K562 (cell line): ENCODE measurements around the gene PKD1. TPM values are rescaled to one million over a fixed set of nuclear protein-coding genes. Genes with fewer than 3 reads are reported as not detected.
A peak's percentile ranks its signal among the peaks of the same experiment; 100 is the strongest.

Source experiments
- ATAC-seq: fragments of 200-7000 bp; cut with Tn5 transposase; 3 replicates; pipeline ENCODE4 v1.9.1; 2020; ENCODE audit warnings: moderate library complexity
- BruUV-seq: library from RNA; stranded (reverse); fragments of 400-500 nt; replicated peaks from 2 replicates; lab custom pipeline; 2021; lab: Mats Ljungman, UMichigan
- CTCF ChIA-PET: fragments of 300-600 bp; formaldehyde crosslinking; extraction: SDS; loops from one replicate; lab custom pipeline; 2021; ENCODE audit warnings: low intra/inter-chr PET ratio; lab: Yijun Ruan, JAX
- POLR2A ChIA-PET: fragments of 300-600, 350-650 bp; sonication (Branson Sonifier 250); formaldehyde crosslinking; extraction: SDS; loops from one replicate; lab custom pipeline; 2021; ENCODE audit warnings: antibody characterized with exemption, inconsistent platforms; lab: Yijun Ruan, JAX
- DNase-seq, 4 experiments: peaks; one replicate each; pipeline versions ENCODE4 v3.0.0 to v3.0.0-alpha.2; 2011 to 2018; ENCODE audit warnings: low spot score in 3 of 4, mixed read lengths in 3 of 4; ENCODE audit errors: extremely low read depth in 1 of 4
- FAIRE-seq: peaks from 2 replicates; lab custom pipeline; 2011; peaks lifted over from hg19 to GRCh38; lab: Jason Lieb, UNC
- H2AFZ ChIP-seq: 2 replicates; pipeline ENCODE4 v1.6.0; 2011; ENCODE audit warnings: low read depth, low read length, control low read depth, inconsistent platforms
- H3K27ac ChIP-seq: fragments of 200-600 bp; 3 replicates; pipeline ENCODE4 v1.8.0; 2011; ENCODE audit warnings: low read depth, mild to moderate bottlenecking, control low read depth, inconsistent platforms, low read length, moderate library complexity, mixed read lengths; ENCODE audit errors: extremely low read depth
- H3K27me3 ChIP-seq, 2 experiments: fragments of 300-600 bp in 1 of 2; 2 replicates in 1 of 2; 3 replicates in 1 of 2; pipeline versions ENCODE4 v1.6.0 to v1.8.0; 2011; ENCODE audit warnings: inconsistent platforms in 2 of 2, low read length in 2 of 2, mild to moderate bottlenecking in 1 of 2, mixed read lengths in 1 of 2, moderate library complexity in 1 of 2; ENCODE audit not compliant: control insufficient read depth in 2 of 2, insufficient read depth in 2 of 2
- H3K36me3 ChIP-seq: fragments of 300-600 bp; 3 replicates; pipeline ENCODE4 v1.8.0; 2011; ENCODE audit warnings: mild to moderate bottlenecking, low read length, inconsistent platforms; ENCODE audit not compliant: control insufficient read depth, insufficient read depth
- H3K4me1 ChIP-seq, 2 experiments: fragments of 200-600 bp in 1 of 2; replicated peaks in 1 of 2; 2 replicates in 1 of 2; 3 replicates in 1 of 2; pipeline versions ENCODE4 v1.5.1 to v1.8.0; 2011; ENCODE audit warnings: inconsistent platforms in 2 of 2, low read length in 2 of 2, mild to moderate bottlenecking in 1 of 2, mixed read lengths in 1 of 2, moderate library complexity in 1 of 2; ENCODE audit not compliant: control insufficient read depth in 2 of 2, insufficient read depth in 2 of 2
- H3K4me2 ChIP-seq: 2 replicates; pipeline ENCODE4 v1.6.1; 2011; ENCODE audit warnings: low read length, control low read depth, inconsistent platforms, mixed read lengths; ENCODE audit not compliant: insufficient read depth
- H3K4me3 ChIP-seq: fragments of 200-600 bp; sonication (generic), shearing (Covaris generic); 2 replicates; pipeline ENCODE4 v1.5.1; 2016; ENCODE audit warnings: control low read depth, inconsistent platforms
- H3K79me2 ChIP-seq: fragments of 200-600 bp; 3 replicates; pipeline ENCODE4 v1.8.0; 2011; ENCODE audit warnings: low read length, inconsistent platforms; ENCODE audit not compliant: control insufficient read depth, insufficient read depth
- H3K9ac ChIP-seq, 2 experiments: 2 replicates each; pipeline versions ENCODE4 v1.6.0 to v1.6.1; 2011; ENCODE audit warnings: low read depth in 2 of 2, low read length in 2 of 2, control low read depth in 1 of 2, inconsistent platforms in 1 of 2, mild to moderate bottlenecking in 1 of 2, mixed read lengths in 1 of 2; ENCODE audit not compliant: insufficient read depth in 1 of 2
- H3K9me1 ChIP-seq: one replicate; pipeline ENCODE4 v1.6.0; 2011; ENCODE audit warnings: inconsistent platforms, mild to moderate bottlenecking, low read length, moderate library complexity; ENCODE audit not compliant: control insufficient read depth, insufficient read depth
- H3K9me3 ChIP-seq: replicated peaks from 2 replicates; pipeline ENCODE4 v1.5.1; 2011; ENCODE audit warnings: low read depth, low read length, inconsistent platforms; ENCODE audit not compliant: control insufficient read depth, insufficient read depth
- H4K20me1 ChIP-seq: replicated peaks from 2 replicates; pipeline ENCODE4 v1.6.1; 2011; ENCODE audit warnings: low read length, inconsistent platforms, mixed read lengths; ENCODE audit not compliant: control insufficient read depth, insufficient read depth
- BDP1 ChIP-seq: IDR thresholded peaks from 3 replicates; pipeline ENCODE4 v1.6.1; 2011; ENCODE audit not compliant: insufficient read length, insufficient read depth
- DACH1 ChIP-seq: fragments of 450-650 bp; IDR thresholded peaks from 2 replicates; pipeline ENCODE4 v1.6.1; 2018; ENCODE audit not compliant: partially characterized antibody
- GATAD2A ChIP-seq: fragments of 450-650 bp; IDR thresholded peaks from 2 replicates; pipeline ENCODE4 v1.6.1; 2017
- GATAD2B ChIP-seq: fragments of 450-650 bp; IDR thresholded peaks from 2 replicates; pipeline ENCODE4 v1.6.1; 2017; ENCODE audit warnings: mild to moderate bottlenecking, borderline replicate concordance
- MEIS2 ChIP-seq: fragments of 450-650 bp; IDR thresholded peaks from 2 replicates; pipeline ENCODE4 v1.6.1; 2014; ENCODE audit warnings: mild to moderate bottlenecking; ENCODE audit not compliant: partially characterized antibody
- PPARD ChIP-seq: fragments of 250-450 bp; sonication (Bioruptor Pico); IDR thresholded peaks from 2 replicates; pipeline ENCODE4 v1.8.0; 2022; ENCODE audit warnings: inconsistent platforms, mild to moderate bottlenecking, moderate library complexity
- RBM22 ChIP-seq: fragments of 200-400 bp; formaldehyde crosslinking; IDR thresholded peaks from 2 replicates; pipeline ENCODE4 v1.6.1; 2018; ENCODE audit warnings: low read length, low read depth; ENCODE audit not compliant: poor library complexity, severe bottlenecking
- SMARCC2 ChIP-seq: fragments of 450-650 bp; IDR thresholded peaks from 2 replicates; pipeline ENCODE4 v1.6.1; 2017; ENCODE audit warnings: antibody characterized with exemption, moderate library complexity, mild to moderate bottlenecking, low read depth
- SRSF1 ChIP-seq: fragments of 200-400 bp; formaldehyde crosslinking; IDR thresholded peaks from 2 replicates; pipeline ENCODE4 v1.6.1; 2017; ENCODE audit warnings: mild to moderate bottlenecking, low read depth, low read length, moderate library complexity
- TEAD4 ChIP-seq, 2 experiments: sonication (generic) in 1 of 2; formaldehyde crosslinking in 1 of 2; IDR thresholded peaks; 2 replicates each; pipeline versions ENCODE4 v1.6.1 to v1.8.0; 2012 to 2022; ENCODE audit warnings: borderline replicate concordance in 1 of 2, inconsistent platforms in 1 of 2, low read length in 1 of 2, mild to moderate bottlenecking in 1 of 2, missing genetic modification reagents in 1 of 2
- ZNF174 ChIP-seq: fragments of 250-450 bp; sonication (Bioruptor Pico); IDR thresholded peaks from 2 replicates; pipeline ENCODE4 v1.4.0; 2020; ENCODE audit warnings: mild to moderate bottlenecking
- ZNF175 ChIP-seq: fragments of 200-800 bp; sonication (Bioruptor generic); IDR thresholded peaks from 2 replicates; pipeline ENCODE4 v1.6.1; 2016; ENCODE audit warnings: low read depth, mild to moderate bottlenecking, missing genetic modification characterization, missing compliant biosample characterization
- ZNF316 ChIP-seq: fragments of 450-650 bp; IDR thresholded peaks from 2 replicates; pipeline ENCODE4 v1.6.1; 2016
- ZNF561 ChIP-seq: fragments of 450-650 bp; formaldehyde crosslinking; conservative IDR thresholded peaks from 2 replicates; pipeline ENCODE4 v1.4.0; 2020; ENCODE audit warnings: mild to moderate bottlenecking, moderate library complexity
- ZNF766 ChIP-seq: fragments of 200-800 bp; sonication (Bioruptor generic); conservative IDR thresholded peaks from 2 replicates; pipeline ENCODE4 v1.6.1; 2016; ENCODE audit warnings: missing genetic modification characterization, missing compliant biosample characterization
- ZNF79 ChIP-seq: fragments of 250-450 bp; sonication (Bioruptor Pico); IDR thresholded peaks from 2 replicates; pipeline ENCODE4 v1.4.0; 2020; ENCODE audit warnings: low read depth, mild to moderate bottlenecking, moderate library complexity
- ZNF830 ChIP-seq: fragments of 250-450 bp; sonication (Bioruptor Pico); IDR thresholded peaks from 2 replicates; pipeline ENCODE4 v1.5.0; 2021; ENCODE audit warnings: mild to moderate bottlenecking
- WGBS: fragments of 100-300 bp; shearing (Covaris generic); methylation state at CpG from one replicate; pipeline ENCODE4 v1.1.6; 2016; ENCODE audit warnings: low coverage, mixed read lengths; ENCODE audit not compliant: insufficient coverage; ENCODE audit errors: missing lambda C conversion rate; 5-methylcytosine and 5-hydroxymethylcytosine counted together
- in situ Hi-C: fragments of 300-500 bp; cut with MboI; formaldehyde crosslinking; loops from 4 replicates; pipeline ENCODE4 v1.15.0; 2018; ENCODE audit warnings: inconsistent platforms, mixed read lengths
- intact Hi-C: fragments of 100-400 bp; cut with micrococcal nuclease; formaldehyde crosslinking; loops from 2 replicates; pipeline ENCODE4 v1.14.2; 2022
- polyA plus RNA-seq, 8 experiments: library from polyadenylated mRNA; depleted of rRNA in 4 of 8; stranded (reverse) in 5 of 8; unstranded in 3 of 8; fragments of >200 nt; fragmentation: Nextera tagmentation in 2 of 8; fragmentation: Illumina TruSeq in 1 of 8; extraction: Ambion mirVana in 2 of 8; extraction: Trizol in 1 of 8; gene quantifications; 2 replicates each; pipeline versions ENCODE4 v1.2.1 to v1.2.3, GENCODE V29; 2011 to 2014; ENCODE audit warnings: inconsistent platforms in 1 of 8, missing spikeins in 1 of 8
- total RNA-seq, 7 experiments: library from RNA; depleted of rRNA in 6 of 7; stranded (reverse); fragments of >200 nt in 6 of 7; fragmentation: Illumina TruSeq in 2 of 7; extraction: Trizol in 2 of 7; gene quantifications; 2 replicates each; pipeline versions ENCODE4 v1.2.1 to v1.2.3, GENCODE V29; 2011 to 2021; ENCODE audit warnings: low replicate concordance in 1 of 7
- TF ChIP-seq, protein P1 (sequence below): fragments of 250-450 bp; sonication (Bioruptor Pico); IDR thresholded peaks from 2 replicates; pipeline ENCODE4 v1.5.0; 2021
- TF ChIP-seq, protein P2 (sequence below): fragments of 200-800 bp; sonication (Bioruptor generic); IDR thresholded peaks from 2 replicates; pipeline ENCODE4 v1.6.1; 2017; ENCODE audit warnings: missing genetic modification characterization, missing compliant biosample characterization
- TF ChIP-seq, protein P3 (sequence below): fragments of 450-650 bp; conservative IDR thresholded peaks from 2 replicates; pipeline ENCODE4 v1.6.1; 2016; ENCODE audit warnings: missing genetic modification characterization, low read depth, mild to moderate bottlenecking, missing compliant biosample characterization, moderate library complexity

The PKD1 gene
- total and polyA plus RNA-seq, 9 of the 15 experiments (the other 6 are each of a cell fraction or from before 2014, with no cell fraction given): 0.23 to 93.5 (median 12.6) TPM

DNA sequence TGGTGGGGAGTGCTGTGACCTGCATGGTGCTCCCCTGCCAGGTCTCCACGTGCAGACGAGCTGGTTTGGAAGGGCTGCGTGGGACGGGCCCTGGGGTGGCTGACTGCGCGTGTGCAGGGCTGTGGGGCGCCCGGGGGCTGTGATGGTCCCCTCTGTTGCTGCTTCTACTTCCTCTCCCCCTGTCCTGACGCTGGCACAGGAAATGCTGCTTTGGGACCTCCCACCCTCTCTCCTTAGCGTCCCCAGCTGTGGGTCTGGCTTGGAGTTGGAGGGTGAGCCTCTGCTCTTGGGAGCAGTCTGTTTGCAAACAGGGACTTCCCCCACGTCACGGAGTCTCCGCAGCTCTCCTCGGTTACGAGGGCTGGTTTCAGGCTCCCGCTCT, 52.7 kb downstream of the PKD1 start:
- Histone ChIP-seq H3K27ac (no peak overlapping the region), H3K4me2 (no peak overlapping the region)
- no peak for FAIRE-seq
- DNase-seq: no peak
- no peak for ATAC-seq
- TF ChIP-seq ZNF175 (CRISPR knock-in tag) (no peak), ZNF79 (no peak), ZNF830 (CRISPR knock-in tag) (no peak), SMARCC2 (no peak), BDP1 (no peak), ZNF766 (CRISPR knock-in tag) (no peak), GATAD2B (no peak), ZNF174 (CRISPR knock-in tag) (no peak), DACH1 (no peak), MEIS2 (no peak), TEAD4 (IDR thresholded peaks at IDR 0.05; ENCODE audit: low read length) (no peak), TEAD4 (CRISPR knock-in tag; IDR thresholded peaks at IDR 0.05; ENCODE audit: borderline replicate concordance) (no peak), PPARD (CRISPR knock-in tag) (no peak), SRSF1 (no peak), GATAD2A (no peak), ZNF561 (CRISPR knock-in tag) (no peak), ZNF316 (no peak), RBM22 (no peak)
- TF ChIP-seq, protein P1, sequence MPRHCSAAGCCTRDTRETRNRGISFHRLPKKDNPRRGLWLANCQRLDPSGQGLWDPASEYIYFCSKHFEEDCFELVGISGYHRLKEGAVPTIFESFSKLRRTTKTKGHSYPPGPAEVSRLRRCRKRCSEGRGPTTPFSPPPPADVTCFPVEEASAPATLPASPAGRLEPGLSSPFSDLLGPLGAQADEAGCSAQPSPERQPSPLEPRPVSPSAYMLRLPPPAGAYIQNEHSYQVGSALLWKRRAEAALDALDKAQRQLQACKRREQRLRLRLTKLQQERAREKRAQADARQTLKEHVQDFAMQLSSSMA (CRISPR knock-in tag): no peak
- TF ChIP-seq, protein P2, sequence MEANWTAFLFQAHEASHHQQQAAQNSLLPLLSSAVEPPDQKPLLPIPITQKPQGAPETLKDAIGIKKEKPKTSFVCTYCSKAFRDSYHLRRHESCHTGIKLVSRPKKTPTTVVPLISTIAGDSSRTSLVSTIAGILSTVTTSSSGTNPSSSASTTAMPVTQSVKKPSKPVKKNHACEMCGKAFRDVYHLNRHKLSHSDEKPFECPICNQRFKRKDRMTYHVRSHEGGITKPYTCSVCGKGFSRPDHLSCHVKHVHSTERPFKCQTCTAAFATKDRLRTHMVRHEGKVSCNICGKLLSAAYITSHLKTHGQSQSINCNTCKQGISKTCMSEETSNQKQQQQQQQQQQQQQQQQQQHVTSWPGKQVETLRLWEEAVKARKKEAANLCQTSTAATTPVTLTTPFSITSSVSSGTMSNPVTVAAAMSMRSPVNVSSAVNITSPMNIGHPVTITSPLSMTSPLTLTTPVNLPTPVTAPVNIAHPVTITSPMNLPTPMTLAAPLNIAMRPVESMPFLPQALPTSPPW (CRISPR knock-in tag): no peak
- TF ChIP-seq, protein P3, sequence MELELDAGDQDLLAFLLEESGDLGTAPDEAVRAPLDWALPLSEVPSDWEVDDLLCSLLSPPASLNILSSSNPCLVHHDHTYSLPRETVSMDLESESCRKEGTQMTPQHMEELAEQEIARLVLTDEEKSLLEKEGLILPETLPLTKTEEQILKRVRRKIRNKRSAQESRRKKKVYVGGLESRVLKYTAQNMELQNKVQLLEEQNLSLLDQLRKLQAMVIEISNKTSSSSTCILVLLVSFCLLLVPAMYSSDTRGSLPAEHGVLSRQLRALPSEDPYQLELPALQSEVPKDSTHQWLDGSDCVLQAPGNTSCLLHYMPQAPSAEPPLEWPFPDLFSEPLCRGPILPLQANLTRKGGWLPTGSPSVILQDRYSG: no peak
- TF ChIP-seq, all 486 proteins: peak for 0
- in situ Hi-C loops: loop anchor here (10.0 kb wide), 1 partner anchor 62 kb away; the partner anchor contains the start of gene RAB26
- Histone ChIP-seq H3K9me3 (no peaks in the 10 kb centered on the region), H3K9ac (peak overlapping the region in 1 of 2 experiments; percentile 20; a peak in 1 of 4 replicates), H3K9me1 (no peaks in the 10 kb centered on the region), H3K36me3 (peaks cover 59% of the 10 kb centered on the region; the same call in 1 of the 3 replicates), H3K4me3 (no peak overlapping the region), H4K20me1 (no peaks in the 10 kb centered on the region), H3K79me2 (no peaks in the 10 kb centered on the region), H3K27me3 (no peaks in the 10 kb centered on the region), H2AFZ (no peak overlapping the region), H3K4me1 (peaks cover 0 to 43% of the 10 kb centered on the region in 2 experiments; a peak in 2 of 5 replicates)
- 73% methylated on average over 5 of the region's 16 CpGs for WGBS
- intact Hi-C loops: no loop called here
- ChIA-PET CTCF (no interaction called here), POLR2A (interaction anchor here (0.5 to 0.7 kb wide), 2 partner anchors 118 to 772 kb away, joined by 3 read pairs; partner anchors contain the start of gene RPS2)
- no TSS peak for BruUV-seq
